GM12878 (cell line): ENCODE measurements around the gene VSIG10. TPM values are rescaled to one million over a fixed set of nuclear protein-coding genes. Genes with fewer than 3 reads are reported as not detected.

Source experiments
- BHLHE40 ChIP-seq, 2 experiments: fragments of 450-650 bp in 1 of 2; IDR thresholded peaks; 2 replicates each; pipeline ENCODE4 v1.6.1; 2011 to 2017; ENCODE audit warnings: low read depth in 2 of 2, borderline replicate concordance in 1 of 2, improper control_type of control experiment in 1 of 2, low read length in 1 of 2, mild to moderate bottlenecking in 1 of 2
- CHD1 ChIP-seq: IDR thresholded peaks from 2 replicates; pipeline ENCODE4 v1.6.1; 2012; ENCODE audit warnings: low read depth, low read length, improper control_type of control experiment
- CREM ChIP-seq: IDR thresholded peaks from 2 replicates; pipeline ENCODE4 v1.6.1; 2014; ENCODE audit warnings: antibody characterized with exemption, low read depth
- E2F4 ChIP-seq: IDR thresholded peaks from 2 replicates; pipeline ENCODE4 v1.6.1; 2012; ENCODE audit warnings: low read depth, low read length, improper control_type of control experiment
- EED ChIP-seq: sonication (generic); IDR thresholded peaks from 2 replicates; pipeline ENCODE4 v1.6.1; 2016; ENCODE audit warnings: antibody characterized with exemption, low read depth
- ELK1 ChIP-seq: IDR thresholded peaks from 2 replicates; pipeline ENCODE4 v1.6.1; 2012; ENCODE audit warnings: low read depth, low read length, improper control_type of control experiment
- FOS ChIP-seq: IDR thresholded peaks from 3 replicates; pipeline ENCODE4 v1.6.1; 2011; ENCODE audit warnings: borderline replicate concordance; ENCODE audit not compliant: insufficient read length; ENCODE audit errors: extremely low read depth
- HCFC1 ChIP-seq: fragments of 150-350 bp; IDR thresholded peaks from 2 replicates; pipeline ENCODE4 v1.6.1; 2014; ENCODE audit warnings: low read length
- HSF1 ChIP-seq: fragments of 150-350 bp; IDR thresholded peaks from 2 replicates; pipeline ENCODE4 v1.6.1; 2014; ENCODE audit warnings: mild to moderate bottlenecking, low read depth, low read length
- JUND ChIP-seq: IDR thresholded peaks from 2 replicates; pipeline ENCODE4 v1.6.1; 2012; ENCODE audit warnings: low read depth, mild to moderate bottlenecking, low read length, improper control_type of control experiment, moderate library complexity
- MEF2A ChIP-seq: IDR thresholded peaks from 2 replicates; pipeline ENCODE4 v1.6.1; 2011; ENCODE audit warnings: low read depth, mild to moderate bottlenecking, low read length, moderate library complexity; ENCODE audit not compliant: insufficient read depth
- MYB ChIP-seq: fragments of 150-350 bp; IDR thresholded peaks from 2 replicates; pipeline ENCODE4 v1.6.1; 2014; ENCODE audit warnings: mild to moderate bottlenecking, low read depth, low read length, borderline replicate concordance
- PML ChIP-seq: IDR thresholded peaks from 2 replicates; pipeline ENCODE4 v1.6.1; 2012; ENCODE audit warnings: low read length, inconsistent platforms
- POLR2A ChIP-seq: IDR thresholded peaks from 2 replicates; pipeline ENCODE4 v1.6.1; 2011; ENCODE audit warnings: low read depth, mild to moderate bottlenecking, low read length
- POLR2AphosphoS5 ChIP-seq: IDR thresholded peaks from 2 replicates; pipeline ENCODE4 v1.6.1; 2011; ENCODE audit warnings: mild to moderate bottlenecking, low read length, inconsistent platforms
- RUNX3 ChIP-seq: IDR thresholded peaks from 2 replicates; pipeline ENCODE4 v1.6.1; 2012; ENCODE audit warnings: low read length, inconsistent platforms
- SMAD1 ChIP-seq: fragments of 450-650 bp; IDR thresholded peaks from 2 replicates; pipeline ENCODE4 v1.6.1; 2018; ENCODE audit warnings: mild to moderate bottlenecking, low read depth; ENCODE audit not compliant: partially characterized antibody
- SREBF1 ChIP-seq: IDR thresholded peaks from 2 replicates; pipeline ENCODE4 v1.6.1; 2012; ENCODE audit warnings: mild to moderate bottlenecking, low read length
- SRF ChIP-seq, 2 experiments: IDR thresholded peaks; 2 replicates each; pipeline ENCODE4 v1.6.1; 2011; ENCODE audit warnings: low read depth in 2 of 2, low read length in 2 of 2, mild to moderate bottlenecking in 1 of 2, moderate library complexity in 1 of 2
- STAT1 ChIP-seq: fragments of 450-650 bp; conservative IDR thresholded peaks from 2 replicates; pipeline ENCODE4 v1.6.1; 2014; ENCODE audit warnings: antibody characterized with exemption, mild to moderate bottlenecking
- TBL1XR1 ChIP-seq: IDR thresholded peaks from 2 replicates; pipeline ENCODE4 v1.6.1; 2012; ENCODE audit warnings: low read depth, low read length, improper control_type of control experiment
- WRNIP1 ChIP-seq: IDR thresholded peaks from 2 replicates; pipeline ENCODE4 v1.6.1; 2011; ENCODE audit warnings: low read depth, low read length, improper control_type of control experiment, borderline replicate concordance
- YBX1 ChIP-seq: fragments of 450-650 bp; IDR thresholded peaks from 2 replicates; pipeline ENCODE4 v1.6.1; 2016; ENCODE audit warnings: antibody characterized with exemption
- ZBTB40 ChIP-seq: fragments of 450-650 bp; IDR thresholded peaks from 2 replicates; pipeline ENCODE4 v1.6.1; 2016; ENCODE audit warnings: mild to moderate bottlenecking, moderate library complexity, borderline replicate concordance
- polyA plus RNA-seq, 11 experiments: library from polyadenylated mRNA; depleted of rRNA in 4 of 11; unstranded in 6 of 11; stranded (reverse) in 5 of 11; fragments of >200 nt; fragmentation: Nextera tagmentation in 4 of 11; fragmentation: Illumina TruSeq in 1 of 11; extraction: Ambion mirVana in 4 of 11; extraction: Trizol in 1 of 11; gene quantifications; 1 replicate in 1 of 11; 2 replicates in 10 of 11; pipeline versions ENCODE4 v1.2.1 to v1.2.3, GENCODE V29; 2011 to 2016; ENCODE audit warnings: inconsistent platforms in 2 of 11, missing spikeins in 2 of 11, low read depth in 1 of 11
- total RNA-seq, 4 experiments: library from RNA; depleted of rRNA in 3 of 4; stranded (reverse); fragments of >200 nt in 3 of 4; fragmentation: Illumina TruSeq in 1 of 4; extraction: Trizol in 1 of 4; gene quantifications; 2 replicates each; pipeline versions ENCODE4 v1.2.1 to v1.2.3, GENCODE V29; 2013 to 2021

Gene VSIG10
- total and polyA plus RNA-seq, 10 of the 15 experiments (the other 5 are each of a cell fraction or from before 2014, with no cell fraction given) = 3.4 to 10.2 (median 5.8) TPM

GRCh38 chr12:118061011-118061872, 42.6 kb downstream of the VSIG10 start, which contains the start of gene WSB2 (continued):
- no peak for TF ChIP-seq CREM
- TF ChIP-seq BHLHE40 (IDR thresholded peaks at IDR 0.05; ENCODE audit: borderline replicate concordance in 1 of 2, low read depth in 2 of 2, low read length in 1 of 2) = peak in 1 of 2 experiments; percentile 52; a peak in 2 of 4 replicates
- peak; percentile 15; the same call in 1 of the 2 replicates for TF ChIP-seq PML
- TF ChIP-seq SRF (IDR thresholded peaks at IDR 0.05; ENCODE audit: low read depth in 2 of 2, low read length in 2 of 2) = no peak
- no peak for TF ChIP-seq FOS
- no peak; the same call in 1 of the 2 replicates for TF ChIP-seq CHD1
- peak; percentile 65 for TF ChIP-seq SMAD1
- no peak for TF ChIP-seq MYB
- no peak for TF ChIP-seq STAT1
- TF ChIP-seq POLR2A = peak; percentile 50; the same call in 1 of the 2 replicates
- TF ChIP-seq E2F4 = no peak
- TF ChIP-seq TBL1XR1 = no peak
- TF ChIP-seq HSF1 = no peak
- TF ChIP-seq JUND = no peak
- TF ChIP-seq WRNIP1 = no peak
- no peak for TF ChIP-seq ZBTB40
- TF ChIP-seq EED = no peak
- no peak for TF ChIP-seq POLR2AphosphoS5
- no peak for TF ChIP-seq YBX1
- no peak; the same call in 1 of the 2 replicates for TF ChIP-seq ELK1
- peak; percentile 11; the same call in 1 of the 2 replicates for TF ChIP-seq RUNX3
- no peak for TF ChIP-seq MEF2A
- TF ChIP-seq HCFC1 = no peak
- no peak for TF ChIP-seq SREBF1
